ENCODE results near the gene USP13. TPM values are rescaled to one million over a fixed set of nuclear protein-coding genes. Genes with fewer than 3 reads are reported as not detected.

Gene USP13
- total RNA-seq, 1 experiment from 2014 or later: 22.7 TPM

- peak; percentile 88 for TF ChIP-seq SP1 (IDR thresholded peaks at IDR 0.05; ENCODE audit: low read depth)
- TF ChIP-seq POLR2AphosphoS5 (IDR thresholded peaks at IDR 0.05; ENCODE audit: low read depth, low read length): peak; percentile 96
- TF ChIP-seq YY1 (IDR thresholded peaks at IDR 0.05; ENCODE audit: extremely low read depth, insufficient replicate concordance, low read depth, low read length): peak; percentile 100
- peak; percentile 87 for TF ChIP-seq POLR2A (IDR thresholded peaks at IDR 0.05; ENCODE audit: borderline replicate concordance, extremely low read depth, insufficient read depth, insufficient read length)
- peak; percentile 90 for TF ChIP-seq CBX3 (IDR thresholded peaks at IDR 0.05; ENCODE audit: low read depth)
- no peak for TF ChIP-seq REST (IDR thresholded peaks at IDR 0.05; ENCODE audit: low read depth)
- peak; percentile 34; the same call in 1 of the 2 replicates for TF ChIP-seq ZFX (IDR thresholded peaks at IDR 0.05)
- no peak for TF ChIP-seq EZH2phosphoT487 (IDR thresholded peaks at IDR 0.05; ENCODE audit: borderline replicate concordance)
- TF ChIP-seq CEBPB (IDR thresholded peaks at IDR 0.05; ENCODE audit: low read depth): no peak
- no peak; the same call in 1 of the 2 replicates for TF ChIP-seq RAD21 (IDR thresholded peaks at IDR 0.05; ENCODE audit: low read depth)
- no peak; the same call in 1 of the 2 replicates for TF ChIP-seq SRF (IDR thresholded peaks at IDR 0.05; ENCODE audit: low read depth)
These were observed 48.3 kb upstream of the USP13 start, which contains the start of the genes MRPL47 and NDUFB5 (continued) for GRCh38 chr3:179604321-179605078.

- Histone ChIP-seq H3K27ac (ENCODE audit: low read depth, low read length) (no peak overlapping the region), H3K9ac (ENCODE audit: low read length) (no peak overlapping the region), H3K4me3 (replicated peaks in 1 of 2; ENCODE audit: low read depth in 1 of 2, low read length in 2 of 2) (no peak overlapping the region), H3K4me2 (ENCODE audit: low read length) (no peak overlapping the region), H3K36me3 (ENCODE audit: control insufficient read depth in 1 of 2, insufficient read depth in 2 of 2, low read length in 2 of 2) (peaks cover 0 to 5% of the 10 kb centered on the region in 2 experiments; a peak in 1 of 4 replicates), H3K27me3 (ENCODE audit: insufficient read depth, low read length) (no peaks in the 10 kb centered on the region), H3K79me2 (ENCODE audit: insufficient read depth, low read length) (peaks cover 86% of the 10 kb centered on the region), H2AFZ (ENCODE audit: low read depth, low read length, poor library complexity, severe bottlenecking) (no peak overlapping the region), H3K9me2 (ENCODE audit: insufficient read depth) (no peaks in the 10 kb centered on the region), H3K9me3 (ENCODE audit: control insufficient read depth in 1 of 2, insufficient read depth in 1 of 2, low read depth in 1 of 2, low read length in 2 of 2) (no peaks in the 10 kb centered on the region), H3K4me1 (ENCODE audit: control insufficient read depth in 1 of 2, insufficient read depth in 2 of 2, low read length in 2 of 2) (peaks cover 5 to 8% of the 10 kb centered on the region in 2 experiments; a peak in 3 of 4 replicates), H4K20me1 (ENCODE audit: insufficient read depth) (no peaks in the 10 kb centered on the region)
- ChIA-PET CTCF (no interaction called here), POLR2A (no interaction called here), RAD21 (ENCODE audit: low non-redundant PET in 1 of 2, low total read pairs in 2 of 2, uncharacterized antibody in 2 of 2, unreplicated experiment in 2 of 2) (no interaction called here)
- intact Hi-C loops (cut with micrococcal nuclease): no loop called here
- no TSS peak for BruUV-seq (replicated peaks)
- DNase-seq (ENCODE audit: low read depth, low spot score) (no peak), ATAC-seq (no peak)
- TF ChIP-seq ELF1 (IDR thresholded peaks at IDR 0.05; ENCODE audit: borderline replicate concordance, low read depth) (no peak), TCF7L2 (IDR thresholded peaks at IDR 0.05; ENCODE audit: borderline replicate concordance, extremely low read depth, insufficient read depth, insufficient read length) (no peak), RAD21 (IDR thresholded peaks at IDR 0.05; ENCODE audit: low read depth) (no peak), ZBTB33 (IDR thresholded peaks at IDR 0.05; ENCODE audit: extremely low read depth, insufficient replicate concordance, low read length) (no peak), MAX (IDR thresholded peaks at IDR 0.05) (no peak), ZFX (IDR thresholded peaks at IDR 0.05) (no peak), SIN3A (IDR thresholded peaks at IDR 0.05; ENCODE audit: low read depth) (no peak), ZNF274 (IDR thresholded peaks at IDR 0.05; ENCODE audit: low read depth, low read length) (no peak), POLR2AphosphoS5 (IDR thresholded peaks at IDR 0.05; ENCODE audit: low read depth, low read length) (no peak)
These were observed 46.2 kb upstream of the USP13 start for GRCh38 chr3:179606534-179607085.

All from HCT116 (cell line).